ENCODE data around the gene NUBP2. TPM values are rescaled to one million over a fixed set of nuclear protein-coding genes. Genes with fewer than 3 reads are reported as not detected.

The NUBP2 gene
- total RNA-seq, 4 donors from 2014 or later, result 47.1 to 99.9 (median 59.3) TPM

GRCh38 chr16:1812732-1813163 is 30.0 kb downstream of the NUBP2 start:
- DNase-seq, result peak; percentile 36 to 81 (median 80)
- H3K4me1 ChIP-seq, result no peaks in the 10 kb centered on the region
- H3K27ac ChIP-seq, result peak overlapping the region in 1 of 4 donors; percentile 39
- TF ChIP-seq, protein P1, sequence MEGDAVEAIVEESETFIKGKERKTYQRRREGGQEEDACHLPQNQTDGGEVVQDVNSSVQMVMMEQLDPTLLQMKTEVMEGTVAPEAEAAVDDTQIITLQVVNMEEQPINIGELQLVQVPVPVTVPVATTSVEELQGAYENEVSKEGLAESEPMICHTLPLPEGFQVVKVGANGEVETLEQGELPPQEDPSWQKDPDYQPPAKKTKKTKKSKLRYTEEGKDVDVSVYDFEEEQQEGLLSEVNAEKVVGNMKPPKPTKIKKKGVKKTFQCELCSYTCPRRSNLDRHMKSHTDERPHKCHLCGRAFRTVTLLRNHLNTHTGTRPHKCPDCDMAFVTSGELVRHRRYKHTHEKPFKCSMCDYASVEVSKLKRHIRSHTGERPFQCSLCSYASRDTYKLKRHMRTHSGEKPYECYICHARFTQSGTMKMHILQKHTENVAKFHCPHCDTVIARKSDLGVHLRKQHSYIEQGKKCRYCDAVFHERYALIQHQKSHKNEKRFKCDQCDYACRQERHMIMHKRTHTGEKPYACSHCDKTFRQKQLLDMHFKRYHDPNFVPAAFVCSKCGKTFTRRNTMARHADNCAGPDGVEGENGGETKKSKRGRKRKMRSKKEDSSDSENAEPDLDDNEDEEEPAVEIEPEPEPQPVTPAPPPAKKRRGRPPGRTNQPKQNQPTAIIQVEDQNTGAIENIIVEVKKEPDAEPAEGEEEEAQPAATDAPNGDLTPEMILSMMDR (IDR thresholded peaks at IDR 0.05), result peak in 4 of 6 experiments; percentile 41 to 72 (median 66)
- no peak for TF ChIP-seq POLR2A (IDR thresholded peaks at IDR 0.05)
- H3K36me3 ChIP-seq, result peaks cover 0 to 51% (median 4%) of the 10 kb centered on the region in 3 donors
- H3K4me3 ChIP-seq, result no peak overlapping the region
- H3K27me3 ChIP-seq, result no peaks in the 10 kb centered on the region
- no peaks in the 10 kb centered on the region for H3K9me3 ChIP-seq

DNA sequence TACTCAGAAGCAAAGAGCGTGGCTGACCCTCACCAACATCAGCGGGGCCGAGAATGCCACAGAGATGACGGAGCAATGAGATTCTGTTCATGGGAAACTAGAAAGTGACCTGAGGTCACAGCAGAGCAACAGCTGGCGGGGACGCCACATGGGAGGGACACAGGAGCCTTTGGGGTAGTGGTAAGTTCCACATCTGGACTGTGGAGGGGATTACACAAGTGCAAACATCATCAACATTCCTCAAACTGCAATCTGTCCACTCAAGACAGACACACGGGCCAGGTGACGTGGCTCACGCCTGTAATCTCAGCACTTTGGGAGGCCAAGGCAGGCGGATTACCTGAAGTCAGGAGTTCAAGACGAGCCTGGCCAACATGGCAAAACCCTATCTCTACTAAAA is 32.7 kb downstream of the NUBP2 start:
- no peaks in the 10 kb centered on the region for H3K4me1 ChIP-seq
- H3K4me3 ChIP-seq, result no peak overlapping the region
- H3K36me3 ChIP-seq, result peaks cover 0 to 53% (median 4%) of the 10 kb centered on the region in 3 donors
- DNase-seq, result no peak
- H3K27me3 ChIP-seq, result no peaks in the 10 kb centered on the region
- H3K27ac ChIP-seq, result no peak overlapping the region
- no peak for TF ChIP-seq POLR2A (IDR thresholded peaks at IDR 0.05)
- TF ChIP-seq, protein P1 (IDR thresholded peaks at IDR 0.05), result no peak
- H3K9me3 ChIP-seq, result no peaks in the 10 kb centered on the region

GRCh38 chr16:1816396-1817275 is 33.9 kb downstream of the NUBP2 start:
- no peaks in the 10 kb centered on the region for H3K27me3 ChIP-seq
- DNase-seq, result peak in 1 of 3 donors; percentile 35
- no peak for TF ChIP-seq POLR2A (IDR thresholded peaks at IDR 0.05)
- TF ChIP-seq, protein P1 (IDR thresholded peaks at IDR 0.05), result no peak
- peaks cover 0 to 60% (median 4%) of the 10 kb centered on the region in 3 donors for H3K36me3 ChIP-seq
- no peak overlapping the region for H3K4me3 ChIP-seq
- no peak overlapping the region for H3K27ac ChIP-seq
- no peaks in the 10 kb centered on the region for H3K9me3 ChIP-seq
- no peaks in the 10 kb centered on the region for H3K4me1 ChIP-seq

DNA sequence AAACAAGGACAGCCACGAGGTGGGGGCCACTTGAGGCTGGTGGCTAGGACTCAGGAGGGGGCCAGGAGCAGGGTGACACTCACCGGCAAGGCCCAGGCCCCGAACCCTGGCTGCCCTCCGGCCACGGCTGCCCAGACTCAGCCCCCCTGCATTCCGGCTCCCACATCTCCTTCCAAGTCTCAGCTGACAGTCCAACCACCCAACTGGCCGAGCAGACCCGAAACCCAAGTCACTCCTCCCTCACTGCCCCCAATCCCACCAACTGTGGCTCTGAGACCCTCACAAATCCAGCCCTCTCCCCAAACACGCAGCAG is 34.5 kb downstream of the NUBP2 start:
- Histone ChIP-seq H3K4me1 (no peaks in the 10 kb centered on the region), H3K4me3 (no peak overlapping the region), H3K27ac (no peak overlapping the region), H3K36me3 (peaks cover 0 to 66% (median 4%) of the 10 kb centered on the region in 3 donors), H3K9me3 (no peaks in the 10 kb centered on the region), H3K27me3 (no peaks in the 10 kb centered on the region)
- no peak for DNase-seq
- no peak for TF ChIP-seq POLR2A (IDR thresholded peaks at IDR 0.05)
- TF ChIP-seq, protein P1 (IDR thresholded peaks at IDR 0.05), result no peak

GRCh38 chr16:1817716-1818115 is 35.0 kb downstream of the NUBP2 start:
- Histone ChIP-seq H3K9me3 (no peaks in the 10 kb centered on the region), H3K4me3 (no peak overlapping the region), H3K27me3 (no peaks in the 10 kb centered on the region), H3K4me1 (no peaks in the 10 kb centered on the region), H3K27ac (no peak overlapping the region), H3K36me3 (peaks cover 0 to 71% (median 4%) of the 10 kb centered on the region in 3 donors)
- TF ChIP-seq POLR2A (IDR thresholded peaks at IDR 0.05), result no peak
- TF ChIP-seq, protein P1 (IDR thresholded peaks at IDR 0.05), result no peak
- DNase-seq, result peak in 1 of 3 donors; percentile 38
